HepG2 (cell line): ENCODE data around the gene ADGRD1. TPM values are rescaled to one million over a fixed set of nuclear protein-coding genes. Genes with fewer than 3 reads are reported as not detected.

Experiments used
- CEBPG ChIP-seq: IDR thresholded peaks from 2 replicates; pipeline ENCODE4 v1.6.1; 2016
- CSRNP2 ChIP-seq: sonication (generic); formaldehyde crosslinking; conservative IDR thresholded peaks from 2 replicates; pipeline ENCODE4 v1.8.0; 2022; ENCODE audit warnings: low read depth, missing genetic modification reagents
- IRF2 ChIP-seq: IDR thresholded peaks from 2 replicates; pipeline ENCODE4 v1.6.1; 2018; ENCODE audit warnings: missing genetic modification reagents, missing compliant biosample characterization
- MXD4 ChIP-seq: IDR thresholded peaks from 2 replicates; pipeline ENCODE4 v1.6.1; 2016; ENCODE audit warnings: mild to moderate bottlenecking, missing biosample characterization, missing genetic modification reagents
- MYPOP ChIP-seq: sonication (generic); formaldehyde crosslinking; IDR thresholded peaks from 2 replicates; pipeline ENCODE4 v1.8.1; 2023; ENCODE audit warnings: mild to moderate bottlenecking, moderate library complexity, missing genetic modification reagents
- PITX1 ChIP-seq: sonication (generic); formaldehyde crosslinking; IDR thresholded peaks from 2 replicates; pipeline ENCODE4 v1.5.1; 2020; ENCODE audit warnings: mild to moderate bottlenecking, missing genetic modification reagents
- ZBTB49 ChIP-seq: sonication (generic); formaldehyde crosslinking; IDR thresholded peaks from 2 replicates; pipeline ENCODE4 v1.4.0; 2020; ENCODE audit warnings: missing genetic modification reagents, borderline replicate concordance
- ZNF10 ChIP-seq: sonication (generic); formaldehyde crosslinking; IDR thresholded peaks from 2 replicates; pipeline ENCODE4 v1.4.0; 2020; ENCODE audit warnings: mild to moderate bottlenecking, low read depth, missing genetic modification reagents, borderline replicate concordance
- ZNF784 ChIP-seq: sonication (generic); formaldehyde crosslinking; IDR thresholded peaks from 2 replicates; pipeline ENCODE4 v1.5.1; 2020; ENCODE audit warnings: missing genetic modification reagents, mild to moderate bottlenecking, borderline replicate concordance
- polyA plus RNA-seq, 8 experiments: library from polyadenylated mRNA; depleted of rRNA in 3 of 8; stranded (reverse) in 7 of 8; unstranded in 1 of 8; fragments of >200 nt; fragmentation: Illumina TruSeq in 4 of 8; extraction: Trizol in 4 of 8; gene quantifications; 2 replicates each; pipeline versions ENCODE4 v1.2.1 to v1.2.3, GENCODE V29; 2011 to 2016; ENCODE audit warnings: low read depth in 4 of 8, missing spikeins in 1 of 8, mixed read lengths in 1 of 8; ENCODE audit not compliant: insufficient read depth in 1 of 8
- total RNA-seq, 5 experiments: library from RNA; depleted of rRNA; stranded (reverse); fragments of >200 nt; fragmentation: Illumina TruSeq; extraction: Trizol; gene quantifications; 2 replicates each; pipeline ENCODE4 v1.2.3, GENCODE V29; 2016; ENCODE audit warnings: low read depth in 1 of 5

The ADGRD1 gene
- total and polyA plus RNA-seq, 2 of the 13 experiments (the other 11 are each of a cell fraction or from before 2014, with no cell fraction given) = 0.46 to 12.4 TPM

- TF ChIP-seq PITX1 (CRISPR knock-in tag) = no peak
- no peak for TF ChIP-seq MYPOP (CRISPR knock-in tag)
- no peak for TF ChIP-seq MXD4
- TF ChIP-seq CEBPG (CRISPR knock-in tag) = no peak
- no peak for TF ChIP-seq ZBTB49 (CRISPR knock-in tag)
- no peak for TF ChIP-seq ZNF784 (CRISPR knock-in tag)
- TF ChIP-seq IRF2 (CRISPR knock-in tag) = no peak
- TF ChIP-seq ZNF10 = no peak
- TF ChIP-seq CSRNP2 = no peak
These were observed 71.5 kb downstream of the ADGRD1 start (continued) for GRCh38 chr12:131025234-131025633.
